Kidney tubule cell (primary cell): Measurements from ENCODE around the gene MRPS12.

ENCODE experiments used
- DNase-seq: peaks from one replicate; pipeline ENCODE4 v3.0.0-alpha.2; 2018; ENCODE audit warnings: low spot score

MRPS12 gene

GRCh38 chr19:38911388-38912001, 19.2 kb upstream of the MRPS12 start:
- no peak for DNase-seq

GRCh38 chr19:38912600-38913514, 17.9 kb upstream of the MRPS12 start:
- DNase-seq: no peak

- no peak for DNase-seq
Observed at GRCh38 chr19:38913958-38914357, 16.8 kb upstream of the MRPS12 start.

- no peak for DNase-seq
Observed at GRCh38 chr19:38915329-38916321, 15.1 kb upstream of the MRPS12 start.

- no peak for DNase-seq
Observed at GRCh38 chr19:38917516-38917915, 13.2 kb upstream of the MRPS12 start.

- peak; percentile 19 for DNase-seq
Observed at GRCh38 chr19:38917921-38918491, 12.7 kb upstream of the MRPS12 start.

- DNase-seq: no peak
Observed at GRCh38 chr19:38918526-38918925, 12.2 kb upstream of the MRPS12 start.

- no peak for DNase-seq
Observed at GRCh38 chr19:38919837-38920601, 10.7 kb upstream of the MRPS12 start.

- no peak for DNase-seq
Observed at GRCh38 chr19:38920602-38921419, 9.9 kb upstream of the MRPS12 start.

- DNase-seq: no peak
Observed at GRCh38 chr19:38921420-38922274, 9.1 kb upstream of the MRPS12 start.

- no peak for DNase-seq
Observed at GRCh38 chr19:38922482-38922881, 8.3 kb upstream of the MRPS12 start.

- no peak for DNase-seq
Observed at GRCh38 chr19:38924388-38924787, 6.4 kb upstream of the MRPS12 start.

GRCh38 chr19:38928391-38929001, 2.2 kb upstream of the MRPS12 start:
- no peak for DNase-seq

- DNase-seq: peak; percentile 94
Observed at GRCh38 chr19:38929929-38930775, 592 bp upstream of the MRPS12 start, which contains the start of gene SARS2. SARS2 (minus strand) TSS chr19:38930763; CDS start chr19:38930736, 27 bp downstream.

GRCh38 chr19:38931521-38931793, 713 bp downstream of the MRPS12 start:
- DNase-seq: no peak

- peak; percentile 45 for DNase-seq
Observed at GRCh38 chr19:38932425-38933179, 1.9 kb downstream of the MRPS12 start.

GRCh38 chr19:38933544-38933943, 2.8 kb downstream of the MRPS12 start:
- DNase-seq: no peak
